ENCODE results near the gene NR3C2.
"Not testable (repeated sequence)": the region's sequence is repeated elsewhere in the genome, so short reads cannot be mapped to it uniquely, and the experiment has no call there.

The NR3C2 gene

DNA sequence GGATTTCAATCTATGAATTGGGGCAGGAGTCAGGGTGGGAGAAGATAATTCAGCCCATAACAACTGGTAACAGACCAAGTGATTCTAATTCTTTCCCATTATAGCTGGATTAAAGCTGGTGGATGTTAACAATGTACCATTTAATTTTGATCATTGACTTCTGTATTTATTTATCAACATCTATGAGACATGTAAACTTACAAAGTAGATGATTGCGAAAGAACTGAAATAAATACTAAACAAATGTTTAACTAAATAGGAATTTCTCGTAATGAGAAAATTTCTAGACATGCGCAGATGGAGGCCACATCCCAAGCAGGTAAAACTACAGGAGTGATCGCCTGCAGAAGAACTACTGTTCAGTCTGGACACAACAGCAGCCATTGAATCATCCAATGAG, 107.1 kb downstream of the NR3C2 start:
- in situ Hi-C loops (cut with MboI; ENCODE audit: low pct_unique_long_range_greater_than_20kb, low sequenced_read_pairs, unreplicated experiment), result no loop called here
- TF ChIP-seq CTCF (IDR thresholded peaks at IDR 0.05; ENCODE audit: extremely low read depth, insufficient read depth, missing control alignments), result no peak
- no peak for DNase-seq (ENCODE audit: low spot score)

GRCh38 chr4:148333265-148333664, 108.9 kb downstream of the NR3C2 start:
- DNase-seq (ENCODE audit: low spot score), result no peak
- in situ Hi-C loops (cut with MboI; ENCODE audit: low pct_unique_long_range_greater_than_20kb, low sequenced_read_pairs, unreplicated experiment), result no loop called here
- no peak for TF ChIP-seq CTCF (IDR thresholded peaks at IDR 0.05; ENCODE audit: extremely low read depth, insufficient read depth, missing control alignments)

- no peak for DNase-seq (ENCODE audit: low spot score)
- in situ Hi-C loops (cut with MboI; ENCODE audit: low pct_unique_long_range_greater_than_20kb, low sequenced_read_pairs, unreplicated experiment), result no loop called here
- no peak for TF ChIP-seq CTCF (IDR thresholded peaks at IDR 0.05; ENCODE audit: extremely low read depth, insufficient read depth, missing control alignments)
These were observed 109.7 kb downstream of the NR3C2 start for GRCh38 chr4:148332486-148332885.

DNA sequence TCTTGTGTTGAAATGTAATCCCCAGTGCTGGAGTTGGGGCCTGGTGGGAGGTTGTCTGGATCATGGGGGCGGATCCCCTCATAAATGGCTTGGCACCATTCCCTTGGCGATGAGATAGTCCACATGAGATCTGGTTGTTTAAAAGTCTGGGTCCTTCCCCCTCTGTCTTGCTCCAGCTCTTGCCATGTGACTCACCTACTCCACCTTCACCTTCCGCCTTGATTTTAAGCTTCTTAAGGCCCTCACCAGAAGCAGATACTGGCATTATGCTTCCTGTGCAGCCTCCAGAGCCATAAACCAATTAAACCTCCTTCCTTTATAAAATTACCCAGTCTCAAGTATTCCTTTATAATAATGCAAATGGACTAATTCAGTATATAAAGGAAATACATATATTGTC, 111.5 kb downstream of the NR3C2 start:
- in situ Hi-C loops (cut with MboI; ENCODE audit: low pct_unique_long_range_greater_than_20kb, low sequenced_read_pairs, unreplicated experiment), result no loop called here
- no peak for TF ChIP-seq CTCF (IDR thresholded peaks at IDR 0.05; ENCODE audit: extremely low read depth, insufficient read depth, missing control alignments)
- DNase-seq (ENCODE audit: low spot score), result no peak

- in situ Hi-C loops (cut with MboI; ENCODE audit: low pct_unique_long_range_greater_than_20kb, low sequenced_read_pairs, unreplicated experiment), result no loop called here
- TF ChIP-seq CTCF (IDR thresholded peaks at IDR 0.05; ENCODE audit: extremely low read depth, insufficient read depth, missing control alignments), result no peak
These were observed 112.1 kb downstream of the NR3C2 start for GRCh38 chr4:148330161-148330560.

GRCh38 chr4:148329751-148330150, 112.5 kb downstream of the NR3C2 start:
- in situ Hi-C loops (cut with MboI; ENCODE audit: low pct_unique_long_range_greater_than_20kb, low sequenced_read_pairs, unreplicated experiment), result no loop called here
- DNase-seq (ENCODE audit: low spot score), result no peak
- no peak for TF ChIP-seq CTCF (IDR thresholded peaks at IDR 0.05; ENCODE audit: extremely low read depth, insufficient read depth, missing control alignments)

More at GRCh38 chr4:148330161-148330560, 112.1 kb downstream of the NR3C2 start:
- DNase-seq (ENCODE audit: low spot score), result no peak

DNA sequence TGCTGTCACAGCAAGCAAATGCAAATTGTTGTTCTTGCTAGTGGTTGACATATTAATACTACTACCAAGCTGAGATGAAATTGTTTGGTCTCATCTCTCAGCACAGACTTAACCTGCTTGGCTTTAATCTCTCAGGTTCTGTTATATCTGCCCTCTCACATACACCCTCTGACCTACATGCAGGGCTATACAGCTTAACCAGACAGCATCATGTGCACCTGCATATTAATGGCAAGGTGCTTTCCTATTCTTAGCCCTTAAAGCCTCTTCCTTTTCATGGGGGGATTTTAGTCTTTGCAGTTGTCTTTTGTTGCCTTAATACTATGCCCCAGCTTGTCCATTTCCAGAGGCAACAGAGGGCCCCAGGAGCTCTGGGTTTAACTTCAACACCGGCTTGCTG, 114.5 kb downstream of the NR3C2 start:
- in situ Hi-C loops (cut with MboI; ENCODE audit: low pct_unique_long_range_greater_than_20kb, low sequenced_read_pairs, unreplicated experiment), result no loop called here
- no peak for TF ChIP-seq CTCF (IDR thresholded peaks at IDR 0.05; ENCODE audit: extremely low read depth, insufficient read depth, missing control alignments)
- DNase-seq (ENCODE audit: low spot score), result no peak

- in situ Hi-C loops (cut with MboI; ENCODE audit: low pct_unique_long_range_greater_than_20kb, low sequenced_read_pairs, unreplicated experiment); DNase-seq (ENCODE audit: low spot score): not testable (repeated sequence)
These were observed 118.9 kb downstream of the NR3C2 start for GRCh38 chr4:148323316-148323715.
